ENCODE measurements around the gene SATB2.

- no peak for TF ChIP-seq TSHZ2 (CRISPR knock-in tag; IDR thresholded peaks at IDR 0.05)
- TF ChIP-seq BACH2 (CRISPR knock-in tag; IDR thresholded peaks at IDR 0.05; ENCODE audit: borderline replicate concordance): no peak
- TF ChIP-seq PPARA (CRISPR knock-in tag; IDR thresholded peaks at IDR 0.05; ENCODE audit: borderline replicate concordance): no peak
- TF ChIP-seq ARNTL (CRISPR knock-in tag; IDR thresholded peaks at IDR 0.05; ENCODE audit: borderline replicate concordance, low read depth): no peak
- TF ChIP-seq ZC3H10 (CRISPR knock-in tag; IDR thresholded peaks at IDR 0.05): no peak
- TF ChIP-seq GLIS3 (CRISPR knock-in tag; IDR thresholded peaks at IDR 0.05): no peak
- no peak for TF ChIP-seq ESRRG (CRISPR knock-in tag; IDR thresholded peaks at IDR 0.05)
- no peak for TF ChIP-seq POU6F1 (CRISPR knock-in tag; IDR thresholded peaks at IDR 0.05; ENCODE audit: borderline replicate concordance, low read depth)
- no peak for TF ChIP-seq ZFP3 (CRISPR knock-in tag; IDR thresholded peaks at IDR 0.05)
- TF ChIP-seq RARB (CRISPR knock-in tag; IDR thresholded peaks at IDR 0.05): no peak
- TF ChIP-seq ZNF565 (CRISPR knock-in tag; conservative IDR thresholded peaks at IDR 0.05; ENCODE audit: low read depth): no peak
These were observed 117.7 kb downstream of the SATB2 start for GRCh38 chr2:199339891-199340605.

Data from SK-N-SH treated with all-trans-retinoic acid at 6 μM for 48 hours (cell line).